Muscle layer of duodenum (tissue), 2 donors: Measurements from ENCODE around the gene ARHGEF38.

Source experiments
- H3K27ac ChIP-seq: one replicate; pipeline ENCODE4 v1.7.0; 2013; ENCODE audit warnings: mild to moderate bottlenecking, low read length
- H3K27me3 ChIP-seq: one replicate; pipeline ENCODE4 v1.7.0; 2013; ENCODE audit warnings: low read depth, mild to moderate bottlenecking, control low read depth, low read length
- H3K36me3 ChIP-seq, 2 donors: one replicate each; pipeline ENCODE4 v1.7.0; 2013; ENCODE audit warnings: low read length in 2 of 2, control low read depth in 1 of 2, mild to moderate bottlenecking in 1 of 2; ENCODE audit not compliant: insufficient read depth in 2 of 2, control insufficient read depth in 1 of 2
- H3K4me1 ChIP-seq, 2 donors: one replicate each; pipeline ENCODE4 v1.7.0; 2013; ENCODE audit warnings: low read length in 2 of 2, mild to moderate bottlenecking in 2 of 2, control low read depth in 1 of 2, moderate library complexity in 1 of 2; ENCODE audit not compliant: insufficient read depth in 2 of 2, control insufficient read depth in 1 of 2
- H3K4me3 ChIP-seq, 2 donors: one replicate each; pipeline ENCODE4 v1.7.0; 2013; ENCODE audit warnings: low read length in 2 of 2, low read depth in 1 of 2, mild to moderate bottlenecking in 1 of 2
- H3K9me3 ChIP-seq, 2 donors: one replicate each; pipeline ENCODE4 v1.7.0; 2013; ENCODE audit warnings: low read length in 2 of 2, control low read depth in 1 of 2, mild to moderate bottlenecking in 1 of 2; ENCODE audit not compliant: control insufficient read depth in 1 of 2
- donor health status: healthy.

Gene ARHGEF38, protein sequence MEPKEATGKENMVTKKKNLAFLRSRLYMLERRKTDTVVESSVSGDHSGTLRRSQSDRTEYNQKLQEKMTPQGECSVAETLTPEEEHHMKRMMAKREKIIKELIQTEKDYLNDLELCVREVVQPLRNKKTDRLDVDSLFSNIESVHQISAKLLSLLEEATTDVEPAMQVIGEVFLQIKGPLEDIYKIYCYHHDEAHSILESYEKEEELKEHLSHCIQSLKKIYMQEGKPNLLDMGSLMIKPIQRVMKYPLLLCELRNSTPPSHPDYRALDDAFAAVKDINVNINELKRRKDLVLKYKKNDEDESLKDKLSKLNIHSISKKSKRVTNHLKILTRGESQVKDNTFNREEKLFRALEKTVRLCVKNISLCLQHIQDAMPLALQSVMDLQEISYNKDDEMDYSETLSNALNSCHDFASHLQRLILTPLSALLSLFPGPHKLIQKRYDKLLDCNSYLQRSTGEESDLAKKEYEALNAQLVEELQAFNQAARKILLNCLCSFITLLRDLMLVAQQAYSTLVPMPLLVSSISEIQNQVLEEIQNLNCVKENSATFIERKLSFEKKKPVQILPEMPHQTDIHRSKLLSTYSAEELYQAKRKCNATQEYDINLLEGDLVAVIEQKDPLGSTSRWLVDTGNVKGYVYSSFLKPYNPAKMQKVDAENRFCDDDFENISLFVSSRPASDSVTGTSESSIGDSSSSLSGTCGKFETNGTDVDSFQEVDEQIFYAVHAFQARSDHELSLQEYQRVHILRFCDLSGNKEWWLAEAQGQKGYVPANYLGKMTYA

GRCh38 chr4:105551965-105552746 lies at the start of gene ARHGEF38:
Gene ARHGEF38 (plus strand): TSS chr4:105552620. CDS start chr4:105552766, 146 bp downstream.
- Histone ChIP-seq H3K27ac (peak within 1 kb of the TSS; percentile 89), H3K4me3 (peak within 1 kb of the TSS in 1 of 2 donors; percentile 40)

GRCh38 chr4:105503484-105503883 lies 48.9 kb upstream of the ARHGEF38 start:
- H3K4me3 ChIP-seq, result no peak overlapping the region
- no peaks in the 10 kb centered on the region for H3K4me1 ChIP-seq
- H3K36me3 ChIP-seq, result no peaks in the 10 kb centered on the region
- no peak overlapping the region for H3K27ac ChIP-seq
- no peaks in the 10 kb centered on the region for H3K9me3 ChIP-seq
- H3K27me3 ChIP-seq, result no peaks in the 10 kb centered on the region

More at GRCh38 chr4:105551965-105552746, at the start of gene ARHGEF38:
- no peaks in the 10 kb centered on the region for H3K36me3 ChIP-seq
- H3K4me1 ChIP-seq, result no peaks in the 10 kb centered on the region
- H3K9me3 ChIP-seq, result no peaks in the 10 kb centered on the region
- no peaks in the 10 kb centered on the region for H3K27me3 ChIP-seq

DNA sequence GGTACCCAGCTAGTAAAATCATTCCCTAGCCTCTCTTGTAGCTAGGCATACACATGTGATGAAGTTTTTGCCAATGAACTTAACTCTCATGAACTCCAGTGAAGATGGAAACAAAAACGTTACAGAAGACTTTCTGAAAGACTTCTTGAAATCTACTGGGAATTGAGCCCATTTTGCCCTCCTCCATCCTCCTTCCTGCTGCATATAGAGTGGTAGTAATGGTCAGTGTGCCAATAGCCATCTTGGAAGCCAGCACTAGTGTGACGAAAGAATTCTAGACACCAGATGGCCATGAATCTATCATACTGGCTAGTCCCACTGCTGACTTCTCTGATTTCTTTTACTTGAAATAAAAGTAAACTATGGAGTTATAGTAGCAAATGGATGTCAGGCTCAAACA lies 47.7 kb upstream of the ARHGEF38 start:
- no peaks in the 10 kb centered on the region for H3K9me3 ChIP-seq
- no peaks in the 10 kb centered on the region for H3K36me3 ChIP-seq
- H3K4me1 ChIP-seq, result no peaks in the 10 kb centered on the region
- H3K4me3 ChIP-seq, result no peak overlapping the region
- no peaks in the 10 kb centered on the region for H3K27me3 ChIP-seq
- H3K27ac ChIP-seq, result no peak overlapping the region

GRCh38 chr4:105509291-105509690 lies 43.1 kb upstream of the ARHGEF38 start:
- Histone ChIP-seq H3K36me3 (no peaks in the 10 kb centered on the region), H3K27ac (no peak overlapping the region), H3K4me3 (no peak overlapping the region), H3K27me3 (no peaks in the 10 kb centered on the region), H3K4me1 (no peaks in the 10 kb centered on the region), H3K9me3 (peaks cover 0 to under 1% of the 10 kb centered on the region in 2 donors)

- no peaks in the 10 kb centered on the region for H3K4me1 ChIP-seq
- H3K4me3 ChIP-seq, result no peak overlapping the region
- H3K27me3 ChIP-seq, result no peaks in the 10 kb centered on the region
- H3K36me3 ChIP-seq, result no peaks in the 10 kb centered on the region
- H3K9me3 ChIP-seq, result peaks cover 0 to 5% of the 10 kb centered on the region in 2 donors
- H3K27ac ChIP-seq, result no peak overlapping the region
Observed at GRCh38 chr4:105509714-105510113, 42.7 kb upstream of the ARHGEF38 start.

- no peaks in the 10 kb centered on the region for H3K36me3 ChIP-seq
- no peak overlapping the region for H3K4me3 ChIP-seq
- H3K9me3 ChIP-seq, result peaks cover 0 to 5% of the 10 kb centered on the region in 2 donors
- H3K27ac ChIP-seq, result no peak overlapping the region
- H3K27me3 ChIP-seq, result no peaks in the 10 kb centered on the region
- no peaks in the 10 kb centered on the region for H3K4me1 ChIP-seq
Observed at GRCh38 chr4:105510245-105510644, 42.2 kb upstream of the ARHGEF38 start.

DNA sequence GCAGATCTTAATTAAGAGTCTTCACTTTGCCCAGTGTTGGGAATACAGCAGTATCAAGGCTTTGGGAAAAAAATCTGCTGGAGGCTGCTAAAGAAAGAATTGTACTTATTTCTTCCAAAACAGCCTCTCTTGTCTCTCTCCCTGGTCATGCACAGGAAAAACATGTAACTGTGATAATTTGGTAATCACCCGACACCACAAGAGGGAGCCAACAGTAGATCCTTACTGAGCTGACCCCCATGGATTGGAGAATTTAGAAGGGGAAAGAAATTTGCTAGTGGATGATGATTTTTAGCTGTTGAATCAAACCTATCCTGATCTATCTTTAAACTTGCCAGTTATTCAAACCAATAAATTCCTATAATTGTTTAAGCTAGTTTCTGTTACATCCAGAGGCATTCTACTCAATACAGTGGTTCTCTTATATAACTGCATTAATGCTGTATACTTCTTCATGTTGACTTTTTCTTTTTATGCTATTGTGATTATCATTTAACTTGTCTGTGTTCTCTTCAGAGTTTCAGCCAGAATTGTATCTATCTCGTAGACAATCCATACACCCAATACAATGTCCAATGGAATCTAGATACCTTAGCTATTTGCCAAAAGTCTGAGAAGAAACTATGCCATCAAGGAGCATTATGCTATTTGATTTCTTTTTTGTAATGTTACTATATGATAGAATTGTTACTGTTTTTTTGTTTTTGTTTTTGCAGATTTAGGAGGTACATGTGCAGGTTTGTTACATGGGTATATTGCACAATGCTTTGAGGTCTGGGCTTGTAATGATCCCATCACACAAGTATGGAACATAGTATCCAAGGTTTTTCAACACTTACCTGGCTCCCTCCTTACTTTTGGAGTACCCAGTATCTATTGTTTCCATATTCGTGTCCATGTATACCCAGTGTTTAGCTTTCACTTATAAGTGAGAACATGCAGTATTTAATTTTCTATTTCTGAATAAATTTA lies 31.3 kb upstream of the ARHGEF38 start:
- Histone ChIP-seq H3K36me3 (no peaks in the 10 kb centered on the region), H3K27me3 (no peaks in the 10 kb centered on the region), H3K9me3 (no peaks in the 10 kb centered on the region), H3K4me1 (no peaks in the 10 kb centered on the region), H3K27ac (no peak overlapping the region), H3K4me3 (no peak overlapping the region)

- no peak overlapping the region for H3K4me3 ChIP-seq
- H3K4me1 ChIP-seq, result no peaks in the 10 kb centered on the region
- no peaks in the 10 kb centered on the region for H3K27me3 ChIP-seq
- H3K27ac ChIP-seq, result no peak overlapping the region
- H3K9me3 ChIP-seq, result no peaks in the 10 kb centered on the region
- H3K36me3 ChIP-seq, result no peaks in the 10 kb centered on the region
Observed at GRCh38 chr4:105526656-105527055, 25.8 kb upstream of the ARHGEF38 start.

DNA sequence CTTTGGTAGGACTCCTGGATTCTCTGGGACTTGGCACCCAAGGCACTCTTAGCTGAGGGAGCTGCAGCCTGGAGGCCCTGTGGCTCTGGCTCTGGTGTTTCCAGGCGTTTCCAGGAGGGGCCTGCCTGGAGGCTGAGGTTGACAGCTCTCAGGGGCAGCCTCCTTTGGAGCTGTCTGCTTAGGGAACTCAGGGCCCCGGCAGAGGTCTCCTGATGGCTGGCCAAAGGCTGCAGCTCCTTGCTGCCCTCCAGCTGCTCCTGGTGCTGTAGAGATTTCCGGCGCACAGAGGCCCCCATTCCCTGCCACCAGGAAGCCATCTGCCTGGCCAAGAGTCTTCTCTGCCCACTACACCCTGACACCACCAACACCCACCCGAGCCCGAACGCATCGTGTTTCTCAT lies 25.3 kb upstream of the ARHGEF38 start:
- H3K27ac ChIP-seq, result no peak overlapping the region
- no peaks in the 10 kb centered on the region for H3K27me3 ChIP-seq
- no peaks in the 10 kb centered on the region for H3K4me1 ChIP-seq
- no peaks in the 10 kb centered on the region for H3K9me3 ChIP-seq
- no peaks in the 10 kb centered on the region for H3K36me3 ChIP-seq
- H3K4me3 ChIP-seq, result no peak overlapping the region

DNA sequence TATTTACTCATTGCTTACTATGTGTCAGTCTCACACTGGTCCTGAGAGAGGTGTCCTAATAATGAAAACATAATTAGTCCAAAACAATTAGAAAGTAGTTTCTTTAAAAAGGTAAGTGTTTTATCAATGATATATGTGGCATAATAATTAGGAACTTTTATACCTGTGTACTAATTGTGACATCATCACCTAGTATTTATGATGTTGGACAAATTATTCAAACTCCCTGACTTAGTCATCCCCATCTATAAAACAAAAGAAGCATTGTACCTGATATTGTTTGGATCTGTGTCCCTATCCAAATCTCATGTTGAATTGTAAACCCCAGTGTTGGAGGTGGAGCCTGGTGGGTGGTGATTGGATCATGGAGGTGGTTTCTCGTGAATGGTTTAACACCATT lies 15.8 kb upstream of the ARHGEF38 start:
- Histone ChIP-seq H3K36me3 (no peaks in the 10 kb centered on the region), H3K4me3 (no peak overlapping the region), H3K27me3 (no peaks in the 10 kb centered on the region)

More for the DNA sequence above, 15.8 kb upstream of the ARHGEF38 start:
- no peak overlapping the region for H3K27ac ChIP-seq
- H3K4me1 ChIP-seq, result no peaks in the 10 kb centered on the region
- no peaks in the 10 kb centered on the region for H3K9me3 ChIP-seq
